Duodenal mucosa (tissue), 2 donors: Measurements from ENCODE around the gene PARD3B.

Experiments
- H3K27ac ChIP-seq: one replicate; pipeline ENCODE4 v1.7.0; 2013; ENCODE audit warnings: low read depth, low read length
- H3K27me3 ChIP-seq, 2 donors: one replicate each; pipeline ENCODE4 v1.7.0; 2013; ENCODE audit warnings: low read length in 2 of 2, control low read depth in 1 of 2; ENCODE audit not compliant: insufficient read depth in 2 of 2, control insufficient read depth in 1 of 2
- H3K36me3 ChIP-seq, 2 donors: one replicate each; pipeline ENCODE4 v1.7.0; 2013; ENCODE audit warnings: low read length in 2 of 2, control low read depth in 1 of 2; ENCODE audit not compliant: insufficient read depth in 2 of 2, control insufficient read depth in 1 of 2
- H3K4me1 ChIP-seq, 2 donors: one replicate each; pipeline ENCODE4 v1.7.0; 2013; ENCODE audit warnings: low read length in 2 of 2, control low read depth in 1 of 2; ENCODE audit not compliant: insufficient read depth in 2 of 2, control insufficient read depth in 1 of 2
- H3K4me3 ChIP-seq, 2 donors: one replicate each; pipeline ENCODE4 v1.7.0; 2013; ENCODE audit warnings: low read length in 2 of 2, low read depth in 1 of 2
- H3K9ac ChIP-seq, 2 donors: one replicate each; pipeline ENCODE4 v1.7.0; 2013; ENCODE audit warnings: low read length in 2 of 2, low read depth in 1 of 2
- H3K9me3 ChIP-seq, 2 donors: one replicate each; pipeline ENCODE4 v1.7.0; 2013; ENCODE audit warnings: low read length in 2 of 2, control low read depth in 1 of 2; ENCODE audit not compliant: control insufficient read depth in 1 of 2

The PARD3B gene

GRCh38 chr2:205501826-205502225, 956.6 kb downstream of the PARD3B start:
- no peaks in the 10 kb centered on the region for H3K9me3 ChIP-seq
- H3K27ac ChIP-seq = no peak overlapping the region
- H3K27me3 ChIP-seq = no peaks in the 10 kb centered on the region
- no peak overlapping the region for H3K9ac ChIP-seq
- peaks cover 6 to 8% of the 10 kb centered on the region in 2 donors for H3K36me3 ChIP-seq
- no peaks in the 10 kb centered on the region for H3K4me1 ChIP-seq
- H3K4me3 ChIP-seq = no peak overlapping the region

- H3K4me3 ChIP-seq = no peak overlapping the region
- H3K27me3 ChIP-seq = no peaks in the 10 kb centered on the region
- no peaks in the 10 kb centered on the region for H3K9me3 ChIP-seq
- H3K36me3 ChIP-seq = peaks cover 5 to 8% of the 10 kb centered on the region in 2 donors
- H3K27ac ChIP-seq = no peak overlapping the region
- no peaks in the 10 kb centered on the region for H3K4me1 ChIP-seq
- no peak overlapping the region for H3K9ac ChIP-seq
Observed at GRCh38 chr2:205505371-205505770, 960.1 kb downstream of the PARD3B start.

- H3K27ac ChIP-seq = no peak overlapping the region
- H3K9ac ChIP-seq = no peak overlapping the region
- H3K36me3 ChIP-seq = no peaks in the 10 kb centered on the region
- H3K27me3 ChIP-seq = no peaks in the 10 kb centered on the region
- H3K4me1 ChIP-seq = no peaks in the 10 kb centered on the region
- no peak overlapping the region for H3K4me3 ChIP-seq
- H3K9me3 ChIP-seq = no peaks in the 10 kb centered on the region
Observed at GRCh38 chr2:205509655-205510054, 964.4 kb downstream of the PARD3B start.

GRCh38 chr2:205510345-205510744, 965.1 kb downstream of the PARD3B start:
- Histone ChIP-seq H3K4me1 (no peaks in the 10 kb centered on the region), H3K4me3 (no peak overlapping the region), H3K36me3 (no peaks in the 10 kb centered on the region), H3K27me3 (no peaks in the 10 kb centered on the region), H3K9me3 (no peaks in the 10 kb centered on the region), H3K9ac (no peak overlapping the region), H3K27ac (no peak overlapping the region)

- Histone ChIP-seq H3K36me3 (no peaks in the 10 kb centered on the region), H3K9me3 (peaks cover 0 to 2% of the 10 kb centered on the region in 2 donors), H3K4me1 (no peaks in the 10 kb centered on the region), H3K27me3 (no peaks in the 10 kb centered on the region), H3K27ac (no peak overlapping the region), H3K9ac (no peak overlapping the region), H3K4me3 (no peak overlapping the region)
Observed at GRCh38 chr2:205511221-205511620, 965.9 kb downstream of the PARD3B start.

GRCh38 chr2:205511641-205512040, 966.4 kb downstream of the PARD3B start:
- H3K27me3 ChIP-seq = no peaks in the 10 kb centered on the region

GRCh38 chr2:205520311-205520710, 975.0 kb downstream of the PARD3B start:
- no peak overlapping the region for H3K9ac ChIP-seq
- H3K27ac ChIP-seq = no peak overlapping the region
- H3K4me1 ChIP-seq = peaks cover 0 to 9% of the 10 kb centered on the region in 2 donors
- no peaks in the 10 kb centered on the region for H3K36me3 ChIP-seq
- H3K9me3 ChIP-seq = peaks cover 8 to 14% of the 10 kb centered on the region in 2 donors
- no peaks in the 10 kb centered on the region for H3K27me3 ChIP-seq
- no peak overlapping the region for H3K4me3 ChIP-seq

More at GRCh38 chr2:205511641-205512040, 966.4 kb downstream of the PARD3B start:
- H3K27ac ChIP-seq = no peak overlapping the region
- H3K9ac ChIP-seq = no peak overlapping the region
- H3K36me3 ChIP-seq = no peaks in the 10 kb centered on the region
- no peaks in the 10 kb centered on the region for H3K4me1 ChIP-seq
- H3K9me3 ChIP-seq = peaks cover 0 to 2% of the 10 kb centered on the region in 2 donors
- H3K4me3 ChIP-seq = no peak overlapping the region

- no peak overlapping the region for H3K27ac ChIP-seq
- peaks cover 0 to 9% of the 10 kb centered on the region in 2 donors for H3K4me1 ChIP-seq
- no peaks in the 10 kb centered on the region for H3K27me3 ChIP-seq
- no peaks in the 10 kb centered on the region for H3K9me3 ChIP-seq
- no peak overlapping the region for H3K9ac ChIP-seq
- H3K36me3 ChIP-seq = no peaks in the 10 kb centered on the region
- H3K4me3 ChIP-seq = no peak overlapping the region
Observed at GRCh38 chr2:205524656-205525055, 979.4 kb downstream of the PARD3B start.

- Histone ChIP-seq H3K27me3 (no peaks in the 10 kb centered on the region), H3K9ac (no peak overlapping the region), H3K36me3 (no peaks in the 10 kb centered on the region), H3K27ac (no peak overlapping the region), H3K4me3 (no peak overlapping the region), H3K4me1 (peaks cover 0 to 9% of the 10 kb centered on the region in 2 donors), H3K9me3 (no peaks in the 10 kb centered on the region)
Observed at GRCh38 chr2:205527801-205528200, 982.5 kb downstream of the PARD3B start.

GRCh38 chr2:205531072-205531471, 985.8 kb downstream of the PARD3B start:
- Histone ChIP-seq H3K4me3 (no peak overlapping the region), H3K27ac (no peak overlapping the region), H3K9ac (no peak overlapping the region), H3K36me3 (no peaks in the 10 kb centered on the region), H3K4me1 (no peaks in the 10 kb centered on the region), H3K27me3 (no peaks in the 10 kb centered on the region), H3K9me3 (no peaks in the 10 kb centered on the region)
